HCEC 1CT (cell line): ENCODE measurements around the gene CDH12.
A peak's percentile ranks its signal among the peaks of the same experiment; 100 is the strongest.
"Not testable (repeated sequence)": the region's sequence is repeated elsewhere in the genome, so short reads cannot be mapped to it uniquely, and the experiment has no call there.

Experiments
- DNase-seq: peaks from one replicate; pipeline ENCODE4 v3.0.0-alpha.2; 2017

The CDH12 gene

DNA sequence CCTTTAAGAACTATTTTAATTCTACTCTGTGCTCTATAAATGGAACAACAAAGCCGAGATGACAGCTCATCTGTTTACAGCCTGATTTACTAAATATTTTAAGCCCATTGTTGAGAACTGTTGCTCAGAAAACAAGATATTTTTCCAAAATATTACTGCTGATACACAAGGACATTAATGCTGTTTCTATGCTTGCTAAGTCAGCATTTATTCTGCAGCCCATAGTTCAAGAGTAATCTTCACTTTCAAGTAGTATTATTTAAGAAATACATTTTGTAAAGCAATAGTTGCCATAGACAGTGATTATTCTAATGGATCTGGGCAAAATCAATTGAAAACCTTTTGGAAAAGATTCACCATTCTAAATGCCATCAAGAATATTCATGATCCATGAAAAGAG is 208.3 kb downstream of the CDH12 start:
- DNase-seq = no peak

DNA sequence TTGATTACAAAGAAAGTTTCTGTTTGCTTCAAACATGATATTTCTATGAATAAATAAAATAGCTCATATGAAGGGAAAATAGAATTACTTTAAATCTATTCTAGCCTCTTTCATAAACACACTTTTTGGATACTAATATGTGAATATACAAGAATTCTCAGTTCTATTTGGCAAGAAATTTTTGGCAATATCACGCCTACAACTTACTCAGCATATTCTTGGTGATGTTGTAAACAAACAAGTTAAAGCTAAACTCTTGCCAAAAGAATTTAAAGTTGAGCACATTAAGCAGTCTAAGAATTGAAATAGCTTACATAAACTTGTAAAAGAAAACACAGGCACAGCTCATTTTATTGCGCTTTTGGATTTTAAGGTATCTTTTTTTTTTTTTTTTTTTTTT is 209.8 kb downstream of the CDH12 start:
- DNase-seq = no peak

DNA sequence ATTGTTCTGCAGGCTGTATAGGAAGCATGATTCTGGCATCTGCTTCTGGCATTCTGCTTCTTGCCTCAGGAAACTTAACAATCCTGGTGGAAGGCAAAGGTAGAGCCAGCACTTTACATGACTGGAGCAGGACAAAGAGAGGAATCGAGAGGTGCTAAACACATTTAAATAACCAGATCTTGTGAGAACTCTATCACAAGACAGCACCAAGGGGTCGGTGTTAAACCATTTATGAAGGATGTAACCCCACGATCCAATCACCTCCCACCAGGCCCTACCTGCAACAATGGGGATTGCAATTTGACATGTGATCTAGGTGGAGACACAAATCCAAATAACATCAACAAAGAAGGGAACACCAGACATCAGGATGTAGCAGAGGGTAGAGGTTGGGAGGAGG is 221.5 kb downstream of the CDH12 start:
- DNase-seq = no peak

DNA sequence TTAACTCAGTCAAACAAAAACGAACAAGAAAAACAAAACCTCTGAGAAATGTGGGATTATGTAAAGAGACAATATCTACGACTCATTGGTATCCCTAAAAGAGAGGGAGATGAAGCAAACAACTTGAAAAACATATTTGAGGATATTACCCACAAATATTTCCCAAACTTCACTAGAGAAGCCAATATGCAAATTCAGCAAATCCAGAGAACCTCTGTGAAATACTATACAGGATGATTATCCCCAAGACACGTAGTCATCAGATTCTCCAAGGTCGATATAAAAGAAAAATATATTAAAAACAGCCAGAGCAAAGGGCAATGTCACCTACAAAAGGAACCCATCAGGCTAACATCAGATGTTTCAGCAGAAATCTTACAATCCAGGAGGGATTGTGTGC is 226.1 kb downstream of the CDH12 start:
- DNase-seq = no peak

DNA sequence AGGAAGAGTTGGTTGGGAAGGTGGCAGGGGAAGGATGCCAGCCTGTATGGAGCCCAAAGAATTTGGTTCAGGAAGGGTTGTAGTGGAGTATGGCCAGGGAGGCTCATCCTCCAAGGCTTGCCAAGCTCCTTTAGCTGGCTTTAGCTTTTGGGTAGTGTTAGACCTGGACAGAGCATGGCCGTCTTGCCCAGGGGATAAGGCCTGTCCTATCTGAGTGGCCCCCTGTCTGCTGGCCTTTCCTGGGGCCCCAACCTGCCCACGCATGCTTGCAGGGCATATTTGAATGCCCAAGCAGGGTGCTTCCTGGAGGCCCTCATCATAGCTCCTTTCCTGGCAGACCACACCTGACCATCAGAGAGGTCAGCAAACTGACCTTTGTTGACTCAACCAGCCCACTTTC is 227.7 kb downstream of the CDH12 start:
- no peak for DNase-seq

DNA sequence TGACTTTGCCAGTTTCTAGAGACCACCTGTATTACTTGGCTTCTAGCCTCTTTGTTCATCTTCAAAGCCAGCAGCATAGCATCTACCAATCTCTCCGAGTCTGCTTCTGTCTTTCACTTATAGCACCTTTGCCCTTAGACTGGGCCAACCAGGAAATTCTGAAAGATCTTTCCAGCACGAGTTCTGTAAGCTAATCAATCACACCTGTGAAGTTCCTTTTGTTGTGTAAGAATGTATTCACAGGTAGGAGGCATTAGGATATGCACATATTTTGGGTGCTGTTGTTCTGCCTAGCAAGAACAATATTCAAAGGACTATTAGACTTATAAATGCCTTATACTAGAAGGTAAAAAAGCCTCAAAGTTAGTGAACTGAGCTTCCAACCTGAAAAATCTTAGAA is 232.1 kb downstream of the CDH12 start:
- no peak for DNase-seq

DNA sequence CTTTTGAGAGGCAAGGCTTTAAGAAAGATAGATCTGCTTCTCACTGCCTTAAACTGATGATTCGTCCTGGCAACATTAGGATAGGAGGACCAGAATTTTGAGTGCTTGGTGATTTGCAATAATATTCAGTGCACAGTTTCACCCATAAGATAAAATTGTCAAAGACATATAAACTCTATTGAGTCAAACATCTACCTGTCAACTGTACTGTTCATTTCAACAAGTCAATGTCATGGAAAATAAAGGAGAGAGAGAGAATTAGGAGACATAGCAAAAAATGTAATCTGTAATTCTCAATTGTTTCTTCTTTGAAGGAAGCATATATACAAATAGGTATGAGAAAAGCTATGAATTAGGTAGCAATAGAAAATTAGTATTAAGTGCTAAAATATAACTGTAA is 237.2 kb downstream of the CDH12 start:
- DNase-seq = no peak

DNA sequence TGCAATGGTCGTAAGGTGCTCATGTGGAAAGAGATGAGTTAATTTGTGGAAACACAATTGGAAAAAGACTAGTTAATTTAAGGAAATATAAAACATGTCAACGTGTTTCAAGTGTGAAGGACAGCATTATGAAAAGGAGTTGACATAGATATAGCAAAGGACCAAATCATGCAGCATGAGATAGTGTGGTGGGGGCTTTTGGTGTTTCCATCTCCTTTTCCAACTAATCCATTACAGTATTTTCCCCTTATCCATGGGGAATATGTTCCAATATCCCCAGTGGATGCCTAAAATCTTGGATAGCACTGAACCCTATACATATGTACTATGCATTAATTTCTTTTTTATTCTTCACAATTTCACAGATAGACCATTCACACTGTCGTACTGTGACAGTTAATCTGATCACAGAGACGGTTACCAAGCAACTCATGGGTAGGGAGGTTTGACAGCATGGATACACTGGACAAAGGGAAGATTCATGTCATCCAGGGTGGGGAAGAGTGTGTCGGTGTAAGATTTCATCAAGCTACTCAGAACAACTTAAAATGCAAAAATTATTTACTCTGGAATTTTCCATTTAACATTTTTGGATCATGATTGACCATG is 238.6 kb downstream of the CDH12 start:
- no peak for DNase-seq

DNA sequence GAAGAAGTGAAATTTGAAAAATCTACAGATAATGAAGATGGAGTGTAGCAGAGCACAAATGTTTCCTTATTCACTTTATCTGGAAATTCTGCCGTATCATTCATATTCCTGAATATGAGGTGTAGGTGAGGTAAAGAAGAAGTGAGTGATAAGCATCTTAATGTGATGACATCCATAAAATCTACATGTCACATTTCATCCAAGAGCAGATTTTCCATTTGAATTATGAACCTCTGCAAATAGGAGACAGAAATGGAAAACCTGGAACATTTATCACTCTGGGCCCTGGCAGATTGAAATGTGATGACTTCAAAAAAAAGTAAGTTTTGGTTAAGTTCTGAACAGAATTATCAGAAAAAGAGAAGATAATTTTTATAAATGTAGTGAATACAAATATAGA is 240.2 kb downstream of the CDH12 start:
- no peak for DNase-seq

DNA sequence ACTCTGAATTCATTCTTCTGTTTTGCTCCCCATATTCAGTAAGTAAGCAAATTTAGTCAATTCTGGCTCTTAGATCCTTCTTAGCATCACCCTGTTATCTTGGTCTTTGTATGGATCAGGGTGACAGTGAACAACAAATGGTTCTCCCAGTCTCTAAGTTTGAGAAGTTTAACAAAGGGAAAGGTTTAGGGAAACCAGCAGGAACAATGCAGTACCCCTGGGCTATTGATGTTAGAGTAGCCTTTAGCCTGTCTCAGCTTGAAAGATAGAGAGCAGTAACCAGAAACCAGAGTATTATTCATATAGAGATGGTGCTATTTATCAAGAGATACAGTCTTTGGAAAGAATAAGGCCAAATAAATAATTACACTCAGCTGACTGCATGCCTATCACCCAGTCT is 241.8 kb downstream of the CDH12 start:
- no peak for DNase-seq

DNA sequence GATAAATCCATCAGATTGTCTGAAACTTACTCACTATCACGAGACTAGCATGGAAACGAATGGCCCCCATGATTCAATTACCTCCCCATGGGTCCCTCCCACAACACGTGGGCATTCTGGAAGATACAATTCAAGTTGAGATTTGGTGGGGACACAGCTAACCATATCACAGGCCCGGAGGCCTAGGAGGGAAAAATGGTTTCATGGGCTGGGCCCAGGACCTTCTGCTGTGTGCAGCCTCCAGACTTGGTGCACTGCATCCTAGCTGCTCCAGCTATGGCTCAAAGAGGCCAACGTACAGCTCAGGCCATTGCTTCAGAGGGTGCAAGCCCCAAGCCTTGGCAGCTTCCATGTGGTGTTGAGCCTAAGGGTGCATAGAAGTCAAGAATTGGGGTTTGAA is 245.6 kb downstream of the CDH12 start:
- DNase-seq = not testable (repeated sequence)

DNA sequence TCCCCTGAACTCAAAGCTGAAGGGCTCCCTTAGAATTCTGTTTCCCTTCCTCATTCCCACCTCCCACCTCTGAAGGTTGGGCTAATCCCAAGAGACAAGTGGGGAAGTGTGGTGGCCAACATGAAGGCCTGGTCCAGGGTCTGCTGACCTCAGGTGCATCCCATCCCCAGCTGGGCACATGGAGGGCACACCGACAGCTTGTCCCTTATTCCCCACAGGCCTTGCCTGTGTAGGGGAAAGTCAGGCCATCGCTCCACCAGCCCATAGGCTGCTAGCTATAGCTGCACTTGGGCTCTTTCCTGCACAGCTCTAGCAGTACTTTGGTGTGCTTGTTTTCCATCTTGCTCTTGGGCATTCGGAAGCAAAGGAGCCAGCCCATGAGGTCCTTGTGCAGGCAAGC is 247.7 kb downstream of the CDH12 start:
- DNase-seq = no peak

DNA sequence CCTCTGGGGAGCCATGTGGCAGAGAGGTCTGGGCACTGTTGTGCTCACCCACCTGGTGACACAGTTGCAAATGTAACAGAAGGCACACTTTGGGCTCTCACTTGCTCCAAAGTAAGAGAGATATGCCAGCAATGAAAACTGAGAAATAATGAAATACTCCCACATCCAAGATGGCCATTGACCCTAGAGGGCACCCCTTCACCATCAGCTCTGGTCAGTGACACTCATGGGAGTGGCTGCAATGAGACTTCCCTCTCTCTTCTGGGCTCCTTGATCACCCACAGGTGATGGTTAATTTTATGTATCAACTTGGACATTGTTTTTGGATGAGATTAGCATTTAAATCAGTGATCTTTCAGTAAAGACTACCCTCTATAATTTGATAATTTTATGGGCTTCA is 248.4 kb downstream of the CDH12 start:
- no peak for DNase-seq

DNA sequence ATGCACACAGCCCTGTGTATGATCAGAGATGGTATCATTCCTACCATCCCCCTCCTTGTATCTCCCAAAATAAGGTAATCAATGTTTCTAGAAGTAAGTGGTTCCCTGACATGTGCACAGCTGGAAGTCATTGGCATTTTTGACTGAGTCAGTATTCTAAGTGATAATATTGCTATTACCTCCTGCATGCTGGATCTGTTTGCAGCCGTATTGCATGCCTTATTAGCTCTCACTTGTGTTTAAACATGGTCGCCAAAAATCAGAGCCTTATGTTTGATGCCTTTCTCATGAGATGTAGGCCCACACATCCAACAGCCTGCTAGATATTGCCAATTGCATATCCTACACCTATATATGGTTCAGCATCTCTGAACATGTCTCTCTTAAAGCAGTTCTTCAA is 254.3 kb downstream of the CDH12 start:
- no peak for DNase-seq

DNA sequence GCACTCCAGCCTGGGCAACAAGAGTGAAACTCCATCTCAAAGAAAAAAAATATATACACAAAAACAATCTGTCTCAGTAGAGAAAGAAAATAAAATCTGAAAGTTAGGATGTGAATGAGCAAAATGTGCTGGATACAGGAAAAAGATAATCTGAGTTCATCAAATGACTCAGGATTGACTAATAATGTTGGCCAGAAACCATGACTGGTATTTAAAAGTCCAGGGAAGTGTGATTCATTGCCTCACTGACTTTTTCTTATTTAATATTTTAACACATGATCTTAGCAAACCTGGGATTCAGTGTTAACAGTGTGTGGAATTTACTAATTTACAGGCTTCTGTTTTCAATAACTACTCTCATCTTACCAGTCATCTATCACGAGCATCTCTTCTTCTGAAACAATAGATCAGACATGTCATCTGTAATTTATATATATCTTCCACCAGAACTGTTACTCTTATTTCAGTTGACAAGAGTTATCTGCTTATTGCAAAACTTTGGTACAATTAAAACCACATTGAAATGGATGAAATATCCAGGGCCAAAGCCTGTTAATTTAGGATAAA is 256.7 kb downstream of the CDH12 start:
- DNase-seq = peak; percentile 68

DNA sequence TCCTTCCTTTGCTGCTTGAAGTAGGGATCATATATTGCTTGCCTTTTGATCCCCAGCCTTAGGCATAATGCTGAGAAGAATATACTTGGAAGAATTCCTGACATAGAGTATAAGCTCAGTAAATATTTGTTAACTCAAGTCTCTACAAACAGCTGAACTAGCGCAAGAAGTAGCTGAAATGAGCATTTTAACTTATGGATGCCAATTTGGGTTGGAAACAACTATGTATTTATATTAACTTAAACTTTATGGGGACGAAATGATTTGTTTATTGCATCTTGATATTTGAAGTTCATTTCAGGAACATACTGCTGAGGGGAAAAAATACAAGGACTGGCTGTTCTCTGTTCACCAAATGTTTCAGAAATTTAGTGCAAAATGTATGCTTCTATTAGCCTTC is 258.7 kb downstream of the CDH12 start:
- DNase-seq = no peak

DNA sequence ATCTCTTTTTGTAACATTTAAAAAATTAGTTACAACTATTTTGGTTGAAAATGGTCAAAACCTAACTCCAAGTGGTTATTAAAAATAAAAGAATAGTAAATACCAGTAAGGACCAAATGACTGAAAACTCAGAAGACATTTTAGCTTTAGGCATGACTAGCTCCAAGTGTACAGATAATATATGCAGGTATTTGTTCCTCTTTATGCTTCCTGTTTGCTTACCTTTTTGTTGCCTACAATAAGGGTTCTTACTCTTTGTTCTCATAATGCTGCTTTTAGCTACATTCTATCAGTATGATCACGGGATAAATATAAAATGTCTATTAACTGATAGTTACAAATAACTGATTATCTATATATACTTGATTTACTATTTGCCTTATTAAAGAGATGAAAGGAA is 259.6 kb downstream of the CDH12 start:
- no peak for DNase-seq

DNA sequence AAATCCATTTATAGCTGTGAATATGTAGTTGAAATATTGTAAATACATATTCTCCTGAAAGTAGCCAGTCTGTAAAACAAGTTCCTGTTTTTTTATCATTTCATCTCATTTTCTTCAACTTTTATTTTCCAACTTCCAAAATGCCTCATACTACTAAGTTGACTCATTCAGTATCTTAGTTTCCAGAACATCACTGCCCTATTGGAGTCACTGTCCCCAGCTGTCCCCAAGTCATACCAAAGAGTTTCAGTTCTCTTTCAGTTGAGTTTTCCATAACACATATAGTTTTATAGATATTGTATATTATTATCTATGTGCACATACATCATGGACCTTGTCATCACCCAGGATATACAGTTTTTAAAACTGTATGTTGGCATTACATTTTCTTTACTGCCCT is 261.7 kb downstream of the CDH12 start:
- no peak for DNase-seq

DNA sequence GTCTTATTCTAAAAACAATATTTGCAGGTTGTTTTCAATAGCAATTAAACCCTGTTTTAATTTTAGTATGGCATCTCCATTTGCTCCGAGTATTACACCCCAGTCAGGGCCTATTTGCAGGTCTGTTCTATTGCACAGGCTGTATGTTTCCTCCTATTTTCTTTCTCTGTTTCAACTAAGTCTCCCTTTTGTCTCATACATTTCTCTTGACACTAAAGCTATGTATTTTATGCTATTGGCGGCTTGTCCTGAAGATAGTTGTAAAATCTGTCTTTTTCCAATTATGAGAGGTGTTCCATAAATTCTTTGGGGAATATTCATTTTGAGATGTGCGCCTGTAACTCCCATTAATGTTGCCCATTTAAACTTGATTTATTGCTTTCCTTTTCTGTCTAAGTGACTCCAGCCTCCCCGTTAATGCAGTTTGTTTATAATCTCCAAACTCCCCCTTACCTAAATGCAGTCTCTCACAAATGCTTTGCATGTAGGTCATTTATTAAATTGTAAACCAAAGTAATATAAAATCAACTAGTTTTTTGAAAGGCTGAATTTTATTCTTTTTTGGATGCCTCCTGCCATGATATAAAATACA is 262.4 kb downstream of the CDH12 start:
- DNase-seq = no peak

DNA sequence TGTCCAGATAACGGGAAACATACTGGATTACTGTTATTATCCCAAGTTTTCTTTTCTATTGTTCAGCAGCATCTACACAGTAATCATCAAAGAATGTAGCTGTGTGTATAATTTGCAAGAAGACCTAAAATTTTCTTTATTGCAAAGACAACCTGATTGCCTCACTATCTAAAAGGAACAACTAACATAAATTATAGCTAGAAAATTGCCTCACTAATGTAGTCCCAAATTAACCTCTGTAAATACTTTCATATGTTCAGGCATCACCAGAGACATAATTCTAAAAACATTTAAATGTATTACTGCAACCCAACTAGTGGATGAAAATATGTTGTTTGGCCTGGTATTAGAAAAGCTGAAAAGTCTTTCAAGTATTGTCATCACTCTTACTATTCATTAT is 275.4 kb downstream of the CDH12 start:
- DNase-seq = no peak

DNA sequence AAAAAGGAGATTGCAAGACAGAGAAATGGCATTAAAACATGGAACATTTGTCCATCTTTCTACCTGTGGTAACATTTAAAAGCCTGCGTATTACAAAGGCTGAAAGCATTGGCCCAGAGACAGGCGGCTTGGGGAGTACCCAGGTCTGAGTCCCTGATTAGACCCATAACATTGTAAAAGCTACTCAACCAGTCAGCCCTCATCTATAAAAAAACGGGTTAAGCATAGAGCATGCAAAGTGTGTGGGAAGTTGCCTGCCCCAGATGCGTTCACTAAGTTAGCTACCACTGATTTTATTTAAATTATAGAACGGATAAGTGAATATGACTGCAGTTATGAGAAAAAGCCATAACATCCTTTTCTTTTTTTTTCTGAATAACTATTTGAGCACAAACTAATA is 276.1 kb downstream of the CDH12 start:
- no peak for DNase-seq

DNA sequence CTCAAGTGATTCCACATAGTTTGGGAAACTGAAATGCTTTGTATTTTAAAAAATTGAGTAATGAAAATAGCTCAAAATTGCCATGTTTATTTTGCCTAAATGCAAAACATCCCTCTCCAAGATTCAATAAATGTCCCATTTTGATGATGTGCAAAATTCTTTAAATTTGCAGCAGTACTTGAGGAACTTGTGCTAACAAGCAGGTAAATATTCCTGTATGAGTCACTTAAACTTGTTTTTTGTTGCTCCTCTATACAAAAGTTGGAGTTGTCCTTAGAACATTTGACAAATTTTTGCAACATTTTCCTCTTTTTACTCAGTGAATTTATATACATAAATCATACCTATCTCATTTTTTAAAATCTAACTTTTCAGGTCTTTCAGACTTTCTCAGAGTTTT is 280.2 kb downstream of the CDH12 start:
- DNase-seq = no peak

DNA sequence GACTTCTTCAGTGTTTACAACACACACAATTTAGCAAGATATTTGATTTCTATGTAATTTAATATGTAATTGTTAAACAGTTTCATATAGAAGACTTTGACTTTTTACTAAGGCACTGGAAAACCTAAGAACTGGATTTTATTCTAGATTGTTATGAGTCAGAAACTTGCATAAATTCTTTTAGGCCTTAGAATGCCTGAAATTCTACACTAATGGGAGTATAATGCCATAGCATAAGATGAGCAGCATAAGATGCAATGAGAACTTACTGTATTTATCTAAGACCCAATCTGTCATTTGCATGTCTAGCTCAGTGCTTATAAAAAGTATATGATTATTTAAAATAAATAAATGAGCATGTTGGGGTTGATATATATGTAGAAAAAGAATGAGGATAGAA is 285.2 kb downstream of the CDH12 start:
- DNase-seq = no peak

DNA sequence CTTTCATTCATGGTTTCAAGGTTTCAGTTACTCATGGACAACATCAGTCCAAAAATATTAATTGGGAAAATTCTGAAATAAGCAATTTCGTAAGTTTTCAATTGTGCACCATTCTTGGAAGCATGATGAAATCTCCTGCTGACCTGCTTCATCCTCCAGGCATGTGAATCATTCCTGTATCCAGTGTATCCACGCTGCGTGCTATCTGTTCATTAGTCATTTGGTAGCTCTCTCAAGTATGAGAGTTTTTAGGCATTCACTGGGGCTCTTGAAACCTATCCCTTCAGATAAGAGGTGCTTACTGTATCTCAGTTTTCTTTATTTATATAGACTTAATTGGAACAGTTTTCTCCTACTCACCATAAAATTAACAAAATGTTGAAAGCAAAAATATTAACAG is 293.0 kb downstream of the CDH12 start:
- DNase-seq = peak; percentile 42

DNA sequence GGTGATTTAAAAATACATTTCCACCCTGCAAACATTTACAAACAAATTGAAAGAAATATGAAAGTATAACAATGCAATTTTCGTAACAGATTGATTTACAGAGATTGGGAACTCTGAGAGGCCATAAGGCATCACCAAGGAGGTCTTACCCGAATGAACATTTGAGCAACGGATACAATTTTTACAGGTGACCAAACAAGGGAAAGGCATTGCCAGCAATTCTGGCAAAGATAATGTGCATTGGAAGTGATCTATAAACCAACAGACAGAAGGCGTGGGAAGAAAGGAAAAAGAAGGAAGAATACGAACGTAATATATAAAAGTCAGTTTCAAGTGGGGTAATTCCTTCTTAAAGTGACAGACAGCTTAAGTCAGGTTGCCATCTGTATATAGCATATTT is 295.9 kb downstream of the CDH12 start:
- no peak for DNase-seq
